ENCODE data around the gene ZFP36L1.

The ZFP36L1 gene

GRCh38 chr14:68825729-68826128 is 32.9 kb upstream of the ZFP36L1 start:
- no peak for DNase-seq (ENCODE audit: extremely low read depth, low read depth)
- TF ChIP-seq CTCF (IDR thresholded peaks at IDR 0.05; ENCODE audit: low read depth, low read length): no peak

GRCh38 chr14:68824517-68825347 is 31.9 kb upstream of the ZFP36L1 start:
- peak; percentile 97 for TF ChIP-seq CTCF (IDR thresholded peaks at IDR 0.05; ENCODE audit: low read depth, low read length)
- DNase-seq (ENCODE audit: extremely low read depth, low read depth): peak; percentile 38

- DNase-seq (ENCODE audit: extremely low read depth, low read depth): no peak
- TF ChIP-seq CTCF (IDR thresholded peaks at IDR 0.05; ENCODE audit: low read depth, low read length): no peak
Measured at GRCh38 chr14:68824207-68824516, 31.3 kb upstream of the ZFP36L1 start.

GRCh38 chr14:68823434-68824206 is 30.8 kb upstream of the ZFP36L1 start:
- no peak for DNase-seq (ENCODE audit: extremely low read depth, low read depth)
- TF ChIP-seq CTCF (IDR thresholded peaks at IDR 0.05; ENCODE audit: low read depth, low read length): no peak

GRCh38 chr14:68822926-68823325 is 30.1 kb upstream of the ZFP36L1 start:
- no peak for DNase-seq (ENCODE audit: extremely low read depth, low read depth)

GRCh38 chr14:68822132-68822651 is 29.3 kb upstream of the ZFP36L1 start:
- no peak for DNase-seq (ENCODE audit: extremely low read depth, low read depth)
- TF ChIP-seq CTCF (IDR thresholded peaks at IDR 0.05; ENCODE audit: low read depth, low read length): no peak

More at GRCh38 chr14:68822926-68823325, 30.1 kb upstream of the ZFP36L1 start:
- no peak for TF ChIP-seq CTCF (IDR thresholded peaks at IDR 0.05; ENCODE audit: low read depth, low read length)

All from AG09319 (cell line).